HEK293 (cell line): ENCODE results near the gene SLC29A1.

ENCODE experiments used
- FEZF1 ChIP-seq: fragments of 450-650 bp; formaldehyde crosslinking; IDR thresholded peaks from 2 replicates; pipeline ENCODE4 v1.5.1; 2016; ENCODE audit warnings: missing biosample characterization, missing genetic modification characterization
- MEIS1 ChIP-seq: sonication (generic); formaldehyde crosslinking; IDR thresholded peaks from 2 replicates; pipeline ENCODE4 v1.8.1; 2022; ENCODE audit warnings: missing genetic modification reagents, mild to moderate bottlenecking, borderline replicate concordance
- TCF7L2 ChIP-seq: IDR thresholded peaks from 2 replicates; pipeline ENCODE4 v1.6.1; 2011; ENCODE audit warnings: low read depth, mild to moderate bottlenecking, inconsistent platforms, low read length, moderate library complexity, borderline replicate concordance
- YY1 ChIP-seq: fragments of 450-650 bp; formaldehyde crosslinking; IDR thresholded peaks from 2 replicates; pipeline ENCODE4 v1.5.1; 2018; ENCODE audit warnings: missing biosample characterization, missing genetic modification characterization
- ZNF112 ChIP-seq: fragments of 450-650 bp; formaldehyde crosslinking; IDR thresholded peaks from 2 replicates; pipeline ENCODE4 v1.5.0; 2017; ENCODE audit warnings: missing biosample characterization, missing genetic modification characterization
- ZNF114 ChIP-seq: fragments of 450-650 bp; formaldehyde crosslinking; IDR thresholded peaks from 2 replicates; pipeline ENCODE4 v1.5.0; 2017; ENCODE audit warnings: missing biosample characterization, missing genetic modification characterization
- ZNF174 ChIP-seq: fragments of 450-650 bp; formaldehyde crosslinking; IDR thresholded peaks from 2 replicates; pipeline ENCODE4 v1.5.0; 2017; ENCODE audit warnings: missing biosample characterization, mild to moderate bottlenecking, missing genetic modification characterization
- ZNF274 ChIP-seq, 2 experiments: fragments of 200-500 bp in 1 of 2; fragments of 450-650 bp in 1 of 2; sonication (Bioruptor generic) in 1 of 2; formaldehyde crosslinking in 1 of 2; IDR thresholded peaks; 2 replicates each; pipeline versions ENCODE4 v1.5.1 to v1.6.1; 2014 to 2016; ENCODE audit warnings: borderline replicate concordance in 1 of 2, inconsistent platforms in 1 of 2, low read length in 1 of 2, missing biosample characterization in 1 of 2, missing genetic modification characterization in 1 of 2
- ZNF555 ChIP-seq: fragments of 450-650 bp; formaldehyde crosslinking; conservative IDR thresholded peaks from 2 replicates; pipeline ENCODE4 v1.5.1; 2017; ENCODE audit warnings: missing biosample characterization, mild to moderate bottlenecking, missing genetic modification characterization, inconsistent platforms
- ZNF654 ChIP-seq: fragments of 450-650 bp; formaldehyde crosslinking; IDR thresholded peaks from 2 replicates; pipeline ENCODE4 v1.5.1; 2016; ENCODE audit warnings: low read depth, missing biosample characterization, missing genetic modification characterization
- ZNF792 ChIP-seq: fragments of 450-650 bp; formaldehyde crosslinking; IDR thresholded peaks from 2 replicates; pipeline ENCODE4 v1.5.1; 2016; ENCODE audit warnings: missing biosample characterization, missing genetic modification characterization
- TF ChIP-seq, protein P1 (sequence below): fragments of 450-650 bp; formaldehyde crosslinking; IDR thresholded peaks from 2 replicates; pipeline ENCODE4 v1.5.1; 2016; ENCODE audit warnings: missing biosample characterization, missing genetic modification characterization
- TF ChIP-seq, protein P2 (sequence below): fragments of 450-650 bp; formaldehyde crosslinking; IDR thresholded peaks from 2 replicates; pipeline ENCODE4 v1.5.1; 2016; ENCODE audit warnings: missing biosample characterization, missing genetic modification characterization
- TF ChIP-seq, protein P3 (sequence below): fragments of 450-650 bp; formaldehyde crosslinking; conservative IDR thresholded peaks from 2 replicates; pipeline ENCODE4 v1.5.1; 2016; ENCODE audit warnings: low read depth, missing biosample characterization, missing genetic modification characterization

DNA sequence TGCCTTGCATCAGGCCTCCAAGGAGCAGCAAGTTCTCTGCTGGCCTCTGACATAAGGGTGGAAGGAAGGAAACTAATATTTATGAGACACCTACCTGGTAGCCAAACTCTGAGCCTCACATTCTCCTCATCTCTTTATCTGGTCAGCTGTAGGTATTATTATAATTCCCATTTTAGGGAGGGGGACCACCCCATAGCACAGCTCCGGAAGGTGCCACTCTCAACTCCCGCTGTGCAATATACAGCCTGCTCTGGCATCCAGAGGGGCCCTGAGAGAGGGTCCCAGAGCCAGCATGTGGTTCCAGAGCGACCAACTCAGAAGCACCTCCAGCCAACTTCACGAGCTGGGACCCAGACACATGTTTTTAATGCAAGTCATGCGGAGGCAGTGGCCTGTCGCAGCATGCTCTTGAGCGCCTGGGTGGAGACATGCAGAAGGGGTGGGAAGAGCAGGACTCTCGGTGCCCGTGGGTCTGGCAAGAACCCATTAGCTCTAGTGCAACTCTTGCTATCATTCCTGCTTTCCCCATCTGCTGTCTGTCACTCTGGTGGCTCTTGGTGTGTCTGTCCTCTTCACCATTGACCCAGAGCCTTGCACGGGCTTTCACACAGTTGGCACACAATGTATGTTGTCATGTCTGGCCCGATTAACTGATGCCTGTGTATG lies 21.6 kb upstream of the SLC29A1 start:
- TF ChIP-seq, protein P1, sequence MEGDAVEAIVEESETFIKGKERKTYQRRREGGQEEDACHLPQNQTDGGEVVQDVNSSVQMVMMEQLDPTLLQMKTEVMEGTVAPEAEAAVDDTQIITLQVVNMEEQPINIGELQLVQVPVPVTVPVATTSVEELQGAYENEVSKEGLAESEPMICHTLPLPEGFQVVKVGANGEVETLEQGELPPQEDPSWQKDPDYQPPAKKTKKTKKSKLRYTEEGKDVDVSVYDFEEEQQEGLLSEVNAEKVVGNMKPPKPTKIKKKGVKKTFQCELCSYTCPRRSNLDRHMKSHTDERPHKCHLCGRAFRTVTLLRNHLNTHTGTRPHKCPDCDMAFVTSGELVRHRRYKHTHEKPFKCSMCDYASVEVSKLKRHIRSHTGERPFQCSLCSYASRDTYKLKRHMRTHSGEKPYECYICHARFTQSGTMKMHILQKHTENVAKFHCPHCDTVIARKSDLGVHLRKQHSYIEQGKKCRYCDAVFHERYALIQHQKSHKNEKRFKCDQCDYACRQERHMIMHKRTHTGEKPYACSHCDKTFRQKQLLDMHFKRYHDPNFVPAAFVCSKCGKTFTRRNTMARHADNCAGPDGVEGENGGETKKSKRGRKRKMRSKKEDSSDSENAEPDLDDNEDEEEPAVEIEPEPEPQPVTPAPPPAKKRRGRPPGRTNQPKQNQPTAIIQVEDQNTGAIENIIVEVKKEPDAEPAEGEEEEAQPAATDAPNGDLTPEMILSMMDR (tag by site-specific recombination), result no peak
- no peak for TF ChIP-seq TCF7L2
- TF ChIP-seq, protein P2, sequence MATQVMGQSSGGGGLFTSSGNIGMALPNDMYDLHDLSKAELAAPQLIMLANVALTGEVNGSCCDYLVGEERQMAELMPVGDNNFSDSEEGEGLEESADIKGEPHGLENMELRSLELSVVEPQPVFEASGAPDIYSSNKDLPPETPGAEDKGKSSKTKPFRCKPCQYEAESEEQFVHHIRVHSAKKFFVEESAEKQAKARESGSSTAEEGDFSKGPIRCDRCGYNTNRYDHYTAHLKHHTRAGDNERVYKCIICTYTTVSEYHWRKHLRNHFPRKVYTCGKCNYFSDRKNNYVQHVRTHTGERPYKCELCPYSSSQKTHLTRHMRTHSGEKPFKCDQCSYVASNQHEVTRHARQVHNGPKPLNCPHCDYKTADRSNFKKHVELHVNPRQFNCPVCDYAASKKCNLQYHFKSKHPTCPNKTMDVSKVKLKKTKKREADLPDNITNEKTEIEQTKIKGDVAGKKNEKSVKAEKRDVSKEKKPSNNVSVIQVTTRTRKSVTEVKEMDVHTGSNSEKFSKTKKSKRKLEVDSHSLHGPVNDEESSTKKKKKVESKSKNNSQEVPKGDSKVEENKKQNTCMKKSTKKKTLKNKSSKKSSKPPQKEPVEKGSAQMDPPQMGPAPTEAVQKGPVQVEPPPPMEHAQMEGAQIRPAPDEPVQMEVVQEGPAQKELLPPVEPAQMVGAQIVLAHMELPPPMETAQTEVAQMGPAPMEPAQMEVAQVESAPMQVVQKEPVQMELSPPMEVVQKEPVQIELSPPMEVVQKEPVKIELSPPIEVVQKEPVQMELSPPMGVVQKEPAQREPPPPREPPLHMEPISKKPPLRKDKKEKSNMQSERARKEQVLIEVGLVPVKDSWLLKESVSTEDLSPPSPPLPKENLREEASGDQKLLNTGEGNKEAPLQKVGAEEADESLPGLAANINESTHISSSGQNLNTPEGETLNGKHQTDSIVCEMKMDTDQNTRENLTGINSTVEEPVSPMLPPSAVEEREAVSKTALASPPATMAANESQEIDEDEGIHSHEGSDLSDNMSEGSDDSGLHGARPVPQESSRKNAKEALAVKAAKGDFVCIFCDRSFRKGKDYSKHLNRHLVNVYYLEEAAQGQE (tag by site-specific recombination), result no peak
- TF ChIP-seq YY1 (tag by site-specific recombination), result no peak
- no peak for TF ChIP-seq ZNF174 (tag by site-specific recombination)
- no peak for TF ChIP-seq ZNF112 (tag by site-specific recombination)
- TF ChIP-seq, protein P3, sequence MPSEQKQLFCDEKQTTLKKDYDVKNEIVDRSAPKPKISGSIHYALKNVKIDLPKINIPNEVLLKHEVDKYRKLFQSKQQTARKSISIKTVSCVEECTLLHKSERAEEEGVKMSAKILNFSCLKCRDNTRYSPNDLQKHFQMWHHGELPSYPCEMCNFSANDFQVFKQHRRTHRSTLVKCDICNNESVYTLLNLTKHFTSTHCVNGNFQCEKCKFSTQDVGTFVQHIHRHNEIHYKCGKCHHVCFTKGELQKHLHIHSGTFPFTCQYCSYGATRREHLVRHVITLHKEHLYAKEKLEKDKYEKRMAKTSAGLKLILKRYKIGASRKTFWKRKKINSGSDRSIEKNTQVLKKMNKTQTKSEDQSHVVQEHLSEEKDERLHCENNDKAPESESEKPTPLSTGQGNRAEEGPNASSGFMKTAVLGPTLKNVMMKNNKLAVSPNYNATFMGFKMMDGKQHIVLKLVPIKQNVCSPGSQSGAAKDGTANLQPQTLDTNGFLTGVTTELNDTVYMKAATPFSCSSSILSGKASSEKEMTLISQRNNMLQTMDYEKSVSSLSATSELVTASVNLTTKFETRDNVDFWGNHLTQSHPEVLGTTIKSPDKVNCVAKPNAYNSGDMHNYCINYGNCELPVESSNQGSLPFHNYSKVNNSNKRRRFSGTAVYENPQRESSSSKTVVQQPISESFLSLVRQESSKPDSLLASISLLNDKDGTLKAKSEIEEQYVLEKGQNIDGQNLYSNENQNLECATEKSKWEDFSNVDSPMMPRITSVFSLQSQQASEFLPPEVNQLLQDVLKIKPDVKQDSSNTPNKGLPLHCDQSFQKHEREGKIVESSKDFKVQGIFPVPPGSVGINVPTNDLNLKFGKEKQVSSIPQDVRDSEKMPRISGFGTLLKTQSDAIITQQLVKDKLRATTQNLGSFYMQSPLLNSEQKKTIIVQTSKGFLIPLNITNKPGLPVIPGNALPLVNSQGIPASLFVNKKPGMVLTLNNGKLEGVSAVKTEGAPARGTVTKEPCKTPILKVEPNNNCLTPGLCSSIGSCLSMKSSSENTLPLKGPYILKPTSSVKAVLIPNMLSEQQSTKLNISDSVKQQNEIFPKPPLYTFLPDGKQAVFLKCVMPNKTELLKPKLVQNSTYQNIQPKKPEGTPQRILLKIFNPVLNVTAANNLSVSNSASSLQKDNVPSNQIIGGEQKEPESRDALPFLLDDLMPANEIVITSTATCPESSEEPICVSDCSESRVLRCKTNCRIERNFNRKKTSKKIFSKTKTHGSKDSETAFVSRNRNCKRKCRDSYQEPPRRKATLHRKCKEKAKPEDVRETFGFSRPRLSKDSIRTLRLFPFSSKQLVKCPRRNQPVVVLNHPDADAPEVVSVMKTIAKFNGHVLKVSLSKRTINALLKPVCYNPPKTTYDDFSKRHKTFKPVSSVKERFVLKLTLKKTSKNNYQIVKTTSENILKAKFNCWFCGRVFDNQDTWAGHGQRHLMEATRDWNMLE (tag by site-specific recombination), result no peak
- no peak for TF ChIP-seq ZNF654 (tag by site-specific recombination)
- TF ChIP-seq ZNF274 (IDR thresholded peaks at IDR 0.05; ENCODE audit: low read length), result no peak
- no peak for TF ChIP-seq ZNF274 (tag by site-specific recombination; IDR thresholded peaks at IDR 0.05; ENCODE audit: borderline replicate concordance)
- TF ChIP-seq ZNF555, result no peak
- TF ChIP-seq ZNF792 (tag by site-specific recombination), result no peak
- TF ChIP-seq MEIS1, result no peak
- TF ChIP-seq ZNF114 (tag by site-specific recombination), result no peak
- TF ChIP-seq FEZF1 (tag by site-specific recombination), result no peak
